OCI-LY1 (cell line): Measurements from ENCODE around the gene HOXD10.

Experiments
- H2AFZ ChIP-seq: fragments of 200-600 bp; sonication (generic), shearing (Covaris generic); 2 replicates; pipeline ENCODE4 v1.6.0; 2014; ENCODE audit warnings: antibody characterized with exemption, mild to moderate bottlenecking, low read length
- H3F3A ChIP-seq: fragments of 200-600 bp; sonication (generic), shearing (Covaris generic); 2 replicates; pipeline ENCODE4 v1.6.0; 2014; ENCODE audit warnings: mild to moderate bottlenecking, antibody characterized with exemption, low read length, moderate library complexity; ENCODE audit not compliant: insufficient read depth
- H3K27ac ChIP-seq: fragments of 200-600 bp; sonication (generic); 2 replicates; pipeline ENCODE4 v1.5.1; 2014; ENCODE audit warnings: low read length, mixed run types, mild to moderate bottlenecking, low read depth; ENCODE audit not compliant: poor library complexity, severe bottlenecking
- H3K27me3 ChIP-seq: fragments of 200-600 bp; sonication (generic); 2 replicates; pipeline ENCODE4 v1.6.0; 2014; ENCODE audit warnings: antibody characterized with exemption, mild to moderate bottlenecking, low read length, moderate library complexity; ENCODE audit not compliant: insufficient read depth
- H3K36me3 ChIP-seq: fragments of 200-600 bp; sonication (generic); 2 replicates; pipeline ENCODE4 v1.6.1; 2014; ENCODE audit warnings: mild to moderate bottlenecking, antibody characterized with exemption, low read length, moderate library complexity, mixed read lengths; ENCODE audit not compliant: insufficient read depth
- H3K4me1 ChIP-seq: fragments of 200-600 bp; sonication (generic); 2 replicates; pipeline ENCODE4 v1.5.1; 2014; ENCODE audit warnings: mild to moderate bottlenecking, low read length, moderate library complexity; ENCODE audit not compliant: insufficient read depth, severe bottlenecking
- H3K4me2 ChIP-seq: fragments of 200-600 bp; sonication (generic), shearing (Covaris generic); 2 replicates; pipeline ENCODE4 v1.6.1; 2014; ENCODE audit warnings: low read length
- H3K4me3 ChIP-seq: fragments of 200-600 bp; sonication (generic); 2 replicates; pipeline ENCODE4 v1.5.1; 2014; ENCODE audit warnings: low read length, low read depth, mild to moderate bottlenecking, mixed read lengths; ENCODE audit not compliant: poor library complexity, severe bottlenecking
- H3K79me2 ChIP-seq: fragments of 200-600 bp; shearing (Covaris generic); 2 replicates; pipeline ENCODE4 v1.6.1; 2016; ENCODE audit warnings: mixed run types, low read length, mixed read lengths; ENCODE audit not compliant: insufficient read depth
- H3K9ac ChIP-seq: fragments of 200-600 bp; sonication (generic), shearing (Covaris generic); 2 replicates; pipeline ENCODE4 v1.6.1; 2014; ENCODE audit warnings: mild to moderate bottlenecking, low read length, mixed read lengths
- H3K9me2 ChIP-seq: fragments of 200-600 bp; sonication (generic), shearing (Covaris generic); 2 replicates; pipeline ENCODE4 v1.6.1; 2014; ENCODE audit warnings: low read depth, mild to moderate bottlenecking, low read length, mixed read lengths
- H3K9me3 ChIP-seq: fragments of 200-600 bp; shearing (Covaris generic); 2 replicates; pipeline ENCODE4 v1.6.1; 2014; ENCODE audit warnings: low read length, mixed read lengths
- H4K20me1 ChIP-seq: fragments of 200-600 bp; sonication (generic), shearing (Covaris generic); 2 replicates; pipeline ENCODE4 v1.6.0; 2016; ENCODE audit warnings: mild to moderate bottlenecking, low read length; ENCODE audit not compliant: insufficient read depth
- CTCF ChIP-seq: fragments of 200-600 bp; sonication (generic), shearing (Covaris generic); IDR thresholded peaks from 2 replicates; pipeline ENCODE4 v1.5.1; 2017; ENCODE audit warnings: mild to moderate bottlenecking, antibody characterized with exemption, low read length, moderate library complexity, mixed read lengths
- EZH2 ChIP-seq: fragments of 200-600 bp; sonication (generic), shearing (Covaris generic); IDR thresholded peaks from 2 replicates; pipeline ENCODE4 v1.8.0; 2017; ENCODE audit warnings: borderline replicate concordance, mixed run types, mild to moderate bottlenecking, antibody characterized with exemption, low read length, moderate library complexity, mixed read lengths

HOXD10 gene

GRCh38 chr2:176122052-176122682 lies 5.6 kb downstream of the HOXD10 start:
- H4K20me1 ChIP-seq, result no peaks in the 10 kb centered on the region
- H3K27ac ChIP-seq, result no peak overlapping the region
- H3K4me3 ChIP-seq, result no peak overlapping the region
- H3K36me3 ChIP-seq, result no peaks in the 10 kb centered on the region
- no peaks in the 10 kb centered on the region for H3F3A ChIP-seq
- H3K4me2 ChIP-seq, result no peak overlapping the region
- H3K9me2 ChIP-seq, result no peaks in the 10 kb centered on the region
- no peaks in the 10 kb centered on the region for H3K9me3 ChIP-seq
- no peak overlapping the region for H3K9ac ChIP-seq
- no peaks in the 10 kb centered on the region for H3K79me2 ChIP-seq
- no peaks in the 10 kb centered on the region for H3K4me1 ChIP-seq
- no peak overlapping the region for H2AFZ ChIP-seq
- no peaks in the 10 kb centered on the region; the same call in 1 of the 2 replicates for H3K27me3 ChIP-seq
- TF ChIP-seq EZH2 (no peak), CTCF (no peak)

- Histone ChIP-seq H3K4me2 (no peak within 1 kb of the TSS), H3K9me2 (no peaks in the 10 kb centered on the region), H3K4me1 (no peaks in the 10 kb centered on the region), H3K36me3 (no peaks in the 10 kb centered on the region), H3K27me3 (no peaks in the 10 kb centered on the region; the same call in none of the 2 replicates), H2AFZ (no peak within 1 kb of the TSS), H3F3A (no peaks in the 10 kb centered on the region), H4K20me1 (no peaks in the 10 kb centered on the region), H3K9me3 (no peaks in the 10 kb centered on the region), H3K27ac (no peak within 1 kb of the TSS), H3K4me3 (no peak within 1 kb of the TSS), H3K9ac (no peak within 1 kb of the TSS), H3K79me2 (no peaks in the 10 kb centered on the region)
- TF ChIP-seq EZH2, result no peak
- TF ChIP-seq CTCF, result no peak
Measured at GRCh38 chr2:176122683-176123410, 6.3 kb downstream of the HOXD10 start, which contains the start of gene HOXD9. TSS of gene HOXD9 (plus strand) at chr2:176122719. CDS start at chr2:176122769, 50 bp downstream.

GRCh38 chr2:176123411-176124109 lies 7.0 kb downstream of the HOXD10 start:
- H3K4me2 ChIP-seq, result no peak overlapping the region
- H3K9me2 ChIP-seq, result no peaks in the 10 kb centered on the region
- H3K9me3 ChIP-seq, result no peaks in the 10 kb centered on the region
- H3K27me3 ChIP-seq, result no peaks in the 10 kb centered on the region; the same call in none of the 2 replicates
- H3K9ac ChIP-seq, result no peak overlapping the region
- TF ChIP-seq CTCF, result no peak
- TF ChIP-seq EZH2, result no peak
- no peaks in the 10 kb centered on the region for H4K20me1 ChIP-seq
- H3K4me1 ChIP-seq, result no peaks in the 10 kb centered on the region
- no peak overlapping the region for H3K27ac ChIP-seq
- H3K79me2 ChIP-seq, result no peaks in the 10 kb centered on the region
- no peaks in the 10 kb centered on the region for H3K36me3 ChIP-seq
- no peak overlapping the region for H2AFZ ChIP-seq
- no peak overlapping the region for H3K4me3 ChIP-seq
- H3F3A ChIP-seq, result no peaks in the 10 kb centered on the region
